ENCODE data around the gene TAS2R31. TPM values are rescaled to one million over a fixed set of nuclear protein-coding genes. Genes with fewer than 3 reads are reported as not detected.
"Not testable (repeated sequence)": the region's sequence is repeated elsewhere in the genome, so short reads cannot be mapped to it uniquely, and the experiment has no call there.

TAS2R31 gene
- total RNA-seq, 4 donors from 2014 or later: 1.1 to 13.2 (median 4.2) TPM; not detected in 1

DNA sequence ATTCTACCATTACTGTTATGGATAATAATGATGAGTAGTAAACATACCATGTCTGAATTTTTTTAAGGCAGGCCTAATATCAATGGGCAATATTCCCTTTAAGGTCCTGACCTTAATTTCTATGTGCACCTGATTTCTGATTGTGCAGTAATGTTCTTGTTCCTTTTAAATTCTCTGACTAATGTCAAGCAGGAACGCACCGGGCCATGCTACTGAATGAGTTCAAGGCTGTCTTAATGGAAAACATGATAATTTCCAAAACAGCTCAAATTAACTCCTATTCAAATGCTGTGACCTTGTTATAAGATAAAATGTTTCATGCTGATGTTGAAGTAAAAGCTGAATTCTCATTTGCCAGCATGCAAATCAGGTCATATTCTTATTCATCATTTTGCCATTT is 24.1 kb upstream of the TAS2R31 start:
- no peak for ATAC-seq
- Histone ChIP-seq H3K27ac (no peak overlapping the region), H3K36me3 (peaks cover 0 to 5% of the 10 kb centered on the region in 2 donors), H3K27me3 (no peaks in the 10 kb centered on the region), H3K4me1 (no peaks in the 10 kb centered on the region), H3K4me3 (no peak overlapping the region), H3K9me3 (peaks cover 0 to 7% (median 0%) of the 10 kb centered on the region in 3 donors)
- TF ChIP-seq POLR2AphosphoS5 (IDR thresholded peaks at IDR 0.05) (no peak), POLR2A (IDR thresholded peaks at IDR 0.05) (no peak)
- WGBS, 2 donors (ENCODE audit: low coverage in 1 of 2): 82 to 95% methylated on average over 2 of the region's 2 CpGs

- Histone ChIP-seq H3K36me3 (peaks cover 0 to 27% of the 10 kb centered on the region in 2 donors), H3K9me3 (peaks cover 0 to 13% (median 0%) of the 10 kb centered on the region in 3 donors), H3K4me1 (peaks cover 0 to 14% (median 2%) of the 10 kb centered on the region in 3 donors)
- H3K27me3 ChIP-seq, H3K4me3 ChIP-seq, ATAC-seq, H3K27ac ChIP-seq: not testable (repeated sequence)
- whole genome bisulfite sequencing, 2 donors (ENCODE audit: low coverage in 1 of 2): 90 to 92% methylated on average over 2 to 6 of the region's 7 CpGs
Measured at GRCh38 chr12:11049806-11050531, 18.8 kb upstream of the TAS2R31 start.

DNA sequence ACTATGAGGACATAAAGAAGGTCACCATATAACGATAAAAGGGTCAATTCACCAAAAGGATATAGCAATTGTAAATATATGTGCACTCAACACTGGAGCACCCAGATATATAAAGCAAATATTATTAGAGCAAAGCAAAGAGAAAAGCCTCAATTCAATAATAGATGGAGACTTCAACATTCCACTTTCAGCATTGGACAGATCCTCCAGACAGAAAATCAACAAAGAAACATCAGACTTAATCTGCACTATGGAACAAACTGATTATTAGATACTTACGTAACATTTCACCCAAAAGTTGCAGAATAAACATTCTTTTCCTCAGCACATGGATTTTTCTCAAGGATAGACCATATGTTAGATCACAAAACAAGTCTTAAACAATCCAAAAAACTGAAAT is 10.2 kb upstream of the TAS2R31 start:
- not testable (repeated sequence) for H3K4me1 ChIP-seq, H3K4me3 ChIP-seq, H3K9me3 ChIP-seq, H3K27ac ChIP-seq, H3K27me3 ChIP-seq, ATAC-seq
- WGBS, 2 donors (ENCODE audit: low coverage in 1 of 2): 60 to 100% methylated on average over 2 of the region's 2 CpGs
- H3K36me3 ChIP-seq: peaks cover 0 to 18% of the 10 kb centered on the region in 2 donors

DNA sequence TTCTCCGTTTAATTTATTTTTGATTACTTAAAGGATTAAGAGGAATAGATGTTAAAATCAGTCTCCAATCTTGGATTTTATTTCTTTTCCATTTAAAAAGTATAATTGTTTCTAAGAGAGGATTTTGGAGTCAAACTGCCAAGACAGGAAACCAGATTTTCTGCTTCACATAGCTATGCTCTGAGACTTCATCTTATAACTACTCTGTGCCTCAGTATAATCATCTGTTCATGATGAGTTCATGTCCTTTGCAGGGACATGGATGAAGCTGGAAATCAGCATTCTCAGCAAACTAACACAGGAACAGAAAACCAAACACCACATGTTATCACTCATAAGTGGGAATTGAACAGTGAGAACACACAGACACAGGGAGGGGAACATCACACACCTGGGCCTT is 9.0 kb upstream of the TAS2R31 start:
- ATAC-seq: no peak
- WGBS, 2 donors (ENCODE audit: low coverage in 1 of 2): 20 to 32% methylated on average over 1 of the region's 1 CpG
- no peaks in the 10 kb centered on the region for H3K9me3 ChIP-seq

DNA sequence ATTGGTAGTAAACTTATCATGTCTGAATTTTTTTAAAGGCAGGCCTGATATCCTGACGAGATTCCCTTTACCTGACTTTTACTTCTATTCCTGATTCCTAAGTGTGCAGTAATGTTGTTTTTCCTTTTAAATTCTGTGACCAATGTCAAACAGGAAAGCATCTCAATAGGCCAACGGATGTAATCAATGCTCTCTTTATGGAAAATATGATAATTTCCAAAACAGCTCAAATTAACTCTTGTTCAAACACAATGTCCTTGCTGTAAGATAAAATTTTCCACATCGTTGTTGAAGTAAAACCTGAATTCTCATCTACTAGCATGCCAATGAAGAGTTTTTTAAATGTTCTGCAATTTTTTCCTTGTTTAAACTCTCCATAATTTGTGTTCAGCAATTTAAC is 8.0 kb upstream of the TAS2R31 start:
- Histone ChIP-seq H3K4me1 (peaks cover 0 to 2% (median 0%) of the 10 kb centered on the region in 3 donors), H3K4me3 (no peak overlapping the region)
- no peak for TF ChIP-seq EP300 (IDR thresholded peaks at IDR 0.05)
- no peak for TF ChIP-seq POLR2A (IDR thresholded peaks at IDR 0.05)
- no peak for TF ChIP-seq CTCF (IDR thresholded peaks at IDR 0.05)

More for the DNA sequence above, 9.0 kb upstream of the TAS2R31 start:
- TF ChIP-seq POLR2AphosphoS5 (IDR thresholded peaks at IDR 0.05): no peak
- no peak for TF ChIP-seq EP300 (IDR thresholded peaks at IDR 0.05)
- TF ChIP-seq POLR2A (IDR thresholded peaks at IDR 0.05): no peak
- no peak for TF ChIP-seq CTCF (IDR thresholded peaks at IDR 0.05)
- no peaks in the 10 kb centered on the region for H3K27me3 ChIP-seq
- peaks cover 0 to 8% of the 10 kb centered on the region in 2 donors for H3K36me3 ChIP-seq
- H3K4me1 ChIP-seq: peaks cover 0 to 2% (median 0%) of the 10 kb centered on the region in 3 donors
- no peak overlapping the region for H3K4me3 ChIP-seq
- H3K27ac ChIP-seq: no peak overlapping the region

DNA sequence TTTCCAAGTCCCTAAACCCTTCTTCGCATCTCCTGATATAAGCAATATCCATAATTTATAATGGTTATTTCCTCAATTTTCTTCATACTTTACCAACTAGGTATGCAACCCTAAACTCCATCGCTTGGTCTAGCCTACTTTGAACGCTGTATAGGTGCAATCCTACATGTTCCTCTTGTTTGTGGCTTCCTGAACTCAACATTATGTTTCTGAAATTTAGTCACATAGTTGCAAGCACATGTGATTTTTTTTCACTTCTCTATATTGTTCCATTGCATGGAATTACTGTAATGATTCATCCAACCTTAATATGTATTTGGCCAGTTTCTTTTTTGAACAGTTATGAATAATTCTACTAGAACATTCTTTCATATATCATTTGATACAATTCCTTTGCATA is 2.8 kb upstream of the TAS2R31 start:
- not testable (repeated sequence) for H3K9me3 ChIP-seq, H3K36me3 ChIP-seq, H3K27me3 ChIP-seq, H3K4me3 ChIP-seq, ATAC-seq, H3K4me1 ChIP-seq, H3K27ac ChIP-seq
- 92% methylated on average over 1 of the region's 3 CpGs; no CpG with 5 or more reads in 1 of the 2 donors for WGBS, 2 donors (ENCODE audit: low coverage in 1 of 2)

More for the DNA sequence above, 8.0 kb upstream of the TAS2R31 start:
- ATAC-seq: no peak
- Histone ChIP-seq H3K27me3 (no peaks in the 10 kb centered on the region), H3K36me3 (no peaks in the 10 kb centered on the region), H3K9me3 (no peaks in the 10 kb centered on the region), H3K27ac (no peak overlapping the region)
- WGBS, 2 donors (ENCODE audit: low coverage in 1 of 2): 46 to 63% methylated on average over 3 of the region's 3 CpGs

DNA sequence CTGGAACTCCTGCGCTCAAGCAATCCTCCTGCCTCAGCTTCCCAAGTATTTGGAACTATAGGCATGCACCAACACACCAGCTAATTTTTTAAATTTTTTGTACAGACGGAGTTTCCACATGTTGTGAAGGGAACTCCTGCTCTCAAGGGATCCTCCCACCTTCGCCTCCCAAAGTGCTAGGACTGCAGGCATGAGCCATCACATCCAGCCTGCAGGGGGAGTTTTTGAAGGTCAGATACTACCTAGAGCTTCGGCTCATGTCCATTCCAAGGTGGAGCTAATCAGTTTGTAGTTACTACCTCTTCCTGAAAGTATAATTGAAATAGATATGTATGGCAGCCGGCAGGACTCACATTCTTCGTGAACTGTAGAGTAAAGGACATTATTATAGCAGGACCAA is 5.1 kb downstream of the TAS2R31 start:
- Histone ChIP-seq H3K4me3 (no peak overlapping the region), H3K9me3 (no peaks in the 10 kb centered on the region), H3K36me3 (peaks cover 0 to 15% of the 10 kb centered on the region in 2 donors), H3K27me3 (no peaks in the 10 kb centered on the region), H3K27ac (no peak overlapping the region), H3K4me1 (peaks cover 0 to 7% (median 0%) of the 10 kb centered on the region in 3 donors)
- 89 to 94% methylated on average over 4 to 5 of the region's 6 CpGs for WGBS, 2 donors (ENCODE audit: low coverage in 1 of 2)
- TF ChIP-seq CTCF (IDR thresholded peaks at IDR 0.05) (no peak), POLR2A (IDR thresholded peaks at IDR 0.05) (no peak)
- ATAC-seq: no peak
